PC-9 (cell line): ENCODE data around the gene HRH1. TPM values are rescaled to one million over a fixed set of nuclear protein-coding genes. Genes with fewer than 3 reads are reported as not detected.

Experiments used
- BruUV-seq: library from RNA; stranded (reverse); fragments of 400-500 nt; replicated peaks from 2 replicates; lab custom pipeline; 2021; lab: Mats Ljungman, UMichigan
- CTCF ChIA-PET: fragments of 300-600 bp; sonication (Branson Sonifier 250); formaldehyde crosslinking; loops from one replicate; lab custom pipeline; 2022; ENCODE audit warnings: antibody characterized with exemption; lab: Charles Lee
- POLR2A ChIA-PET: fragments of 300-600 bp; sonication (Branson Sonifier 250); formaldehyde crosslinking; loops from one replicate; lab custom pipeline; 2022; ENCODE audit warnings: antibody characterized with exemption; ENCODE audit not compliant: unreplicated experiment; lab: Charles Lee
- DNase-seq, 2 experiments: peaks; one replicate each; pipeline versions ENCODE4 v3.0.0 to v3.0.0-alpha.2; 2015 to 2022; ENCODE audit warnings: mixed read lengths in 1 of 2
- H2AFZ ChIP-seq: fragments of 200-600 bp; sonication (generic); 2 replicates; pipeline ENCODE4 v1.8.1; 2017; ENCODE audit warnings: antibody characterized with exemption
- H3F3A ChIP-seq: fragments of 200-600 bp; sonication (generic); 2 replicates; pipeline ENCODE4 v1.8.1; 2017; ENCODE audit warnings: antibody characterized with exemption, mild to moderate bottlenecking, low read depth; ENCODE audit not compliant: insufficient read depth
- H3K27ac ChIP-seq: fragments of 200-600 bp; sonication (generic); 2 replicates; pipeline ENCODE4 v1.6.1; 2016; ENCODE audit warnings: mixed run types
- H3K27me3 ChIP-seq: fragments of 200-600 bp; sonication (generic); 2 replicates; pipeline ENCODE4 v1.6.1; 2016; ENCODE audit warnings: low read depth, mixed run types; ENCODE audit not compliant: insufficient read depth
- H3K36me3 ChIP-seq: fragments of 200-600 bp; sonication (generic); 2 replicates; pipeline ENCODE4 v1.6.1; 2016; ENCODE audit warnings: low read depth, mixed run types
- H3K4me1 ChIP-seq: fragments of 200-600 bp; sonication (generic); replicated peaks from 2 replicates; pipeline ENCODE4 v1.6.1; 2016; ENCODE audit warnings: mixed run types; ENCODE audit not compliant: insufficient read depth
- H3K4me2 ChIP-seq: fragments of 200-600 bp; sonication (generic); 2 replicates; pipeline ENCODE4 v1.6.1; 2017; ENCODE audit warnings: mixed run types
- H3K4me3 ChIP-seq: fragments of 200-600 bp; sonication (generic); 2 replicates; pipeline ENCODE4 v1.6.1; 2016; ENCODE audit warnings: mixed run types
- H3K79me2 ChIP-seq: fragments of 200-600 bp; sonication (generic); 2 replicates; pipeline ENCODE4 v1.6.1; 2017; ENCODE audit warnings: low read depth, mixed run types
- H3K9me2 ChIP-seq: fragments of 200-600 bp; sonication (generic); 2 replicates; pipeline ENCODE4 v1.8.1; 2017; ENCODE audit warnings: mild to moderate bottlenecking; ENCODE audit not compliant: insufficient read depth
- H3K9me3 ChIP-seq: fragments of 200-600 bp; sonication (generic); 2 replicates; pipeline ENCODE4 v1.8.1; 2016; ENCODE audit warnings: low read depth; ENCODE audit not compliant: insufficient read depth
- H4K20me1 ChIP-seq: fragments of 200-600 bp; sonication (generic); 2 replicates; pipeline ENCODE4 v1.8.1; 2017; ENCODE audit not compliant: insufficient read depth
- CTCF ChIP-seq: fragments of 200-600 bp; sonication (generic); conservative IDR thresholded peaks from 2 replicates; pipeline ENCODE4 v1.6.1; 2017; ENCODE audit warnings: mixed run types, antibody characterized with exemption, mild to moderate bottlenecking, moderate library complexity
- EZH2 ChIP-seq: fragments of 200-600 bp; sonication (generic); IDR thresholded peaks from 2 replicates; pipeline ENCODE4 v1.8.0; 2017; ENCODE audit warnings: antibody characterized with exemption, low read depth
- intact Hi-C: fragments of 100-400 bp; cut with micrococcal nuclease; formaldehyde crosslinking; loops from one replicate; pipeline ENCODE4 v1.10.0; 2022; ENCODE audit not compliant: unreplicated experiment
- total RNA-seq: library from RNA; stranded (reverse); gene quantifications from 2 replicates; pipeline ENCODE4 v1.2.3, GENCODE V29; 2021

Gene HRH1
- total RNA-seq, 1 experiment from 2014 or later: 9.2 TPM

GRCh38 chr3:11161666-11162065 is 7.4 kb downstream of the HRH1 start:
- no peak for DNase-seq
- intact Hi-C loops: no loop called here
- ChIA-PET CTCF (no interaction called here), POLR2A (no interaction called here)
- H3K27ac ChIP-seq: no peak overlapping the region
- no TSS peak for BruUV-seq
- no peaks in the 10 kb centered on the region for H3K9me3 ChIP-seq
- no peaks in the 10 kb centered on the region for H3K79me2 ChIP-seq
- 0 out of 2 replicates have a peak, but pooled peaks cover 4% of the 10 kb centered on the region for H3F3A ChIP-seq
- TF ChIP-seq EZH2 (no peak), CTCF (no peak)
- no peaks in the 10 kb centered on the region for H3K27me3 ChIP-seq
- no peak overlapping the region for H2AFZ ChIP-seq
- no peak overlapping the region for H3K4me2 ChIP-seq
- H3K9me2 ChIP-seq: no peaks in the 10 kb centered on the region
- H3K4me1 ChIP-seq: 0 out of 2 replicates have a peak, but pooled peaks cover 3% of the 10 kb centered on the region
- no peaks in the 10 kb centered on the region for H3K36me3 ChIP-seq
- H3K4me3 ChIP-seq: no peak overlapping the region
- no peaks in the 10 kb centered on the region for H4K20me1 ChIP-seq

GRCh38 chr3:11162401-11163345 is 8.4 kb downstream of the HRH1 start:
- Histone ChIP-seq H4K20me1 (no peaks in the 10 kb centered on the region), H3K9me2 (no peaks in the 10 kb centered on the region), H3K4me2 (no peak overlapping the region), H3K9me3 (no peaks in the 10 kb centered on the region), H3K27ac (no peak overlapping the region), H3F3A (0 out of 2 replicates have a peak, but pooled peaks cover 4% of the 10 kb centered on the region), H3K27me3 (no peaks in the 10 kb centered on the region), H3K4me1 (0 out of 2 replicates have a peak, but pooled peaks cover 3% of the 10 kb centered on the region), H3K79me2 (no peaks in the 10 kb centered on the region), H2AFZ (no peak overlapping the region), H3K36me3 (no peaks in the 10 kb centered on the region), H3K4me3 (no peak overlapping the region)
- ChIA-PET CTCF (no interaction called here), POLR2A (no interaction called here)
- TF ChIP-seq EZH2 (no peak), CTCF (no peak)
- no TSS peak for BruUV-seq
- intact Hi-C loops: no loop called here
- no peak for DNase-seq

- Histone ChIP-seq H3K27me3 (no peaks in the 10 kb centered on the region), H3K4me1 (0 out of 2 replicates have a peak, but pooled peaks cover 3% of the 10 kb centered on the region), H3F3A (0 out of 2 replicates have a peak, but pooled peaks cover 4% of the 10 kb centered on the region), H3K79me2 (no peaks in the 10 kb centered on the region), H3K4me2 (no peak overlapping the region), H3K36me3 (no peaks in the 10 kb centered on the region), H3K27ac (no peak overlapping the region), H3K9me2 (no peaks in the 10 kb centered on the region), H3K4me3 (no peak overlapping the region), H4K20me1 (no peaks in the 10 kb centered on the region), H2AFZ (no peak overlapping the region), H3K9me3 (no peaks in the 10 kb centered on the region)
- BruUV-seq: no TSS peak
- intact Hi-C loops: no loop called here
- POLR2A ChIA-PET: no interaction called here
- DNase-seq: no peak
- TF ChIP-seq EZH2 (no peak), CTCF (no peak)
- CTCF ChIA-PET: no interaction called here
These were observed 10.3 kb downstream of the HRH1 start for GRCh38 chr3:11164607-11165006.
